H54 (cell line): ENCODE results near the gene CRLF2.

Source experiments
- DNase-seq: peaks from one replicate; pipeline ENCODE4 v3.0.0; 2011; ENCODE audit warnings: low spot score, mixed read lengths; ENCODE audit not compliant: insufficient read length
- FAIRE-seq: peaks from 3 replicates; lab custom pipeline; 2011; peaks lifted over from hg19 to GRCh38; lab: Jason Lieb, UNC
- POLR2A ChIP-seq: IDR thresholded peaks from 2 replicates; pipeline ENCODE4 v1.6.1; 2011; ENCODE audit warnings: low read depth, mild to moderate bottlenecking, low read length

CRLF2 gene

GRCh38 chrX:1147611-1148515, 64.6 kb downstream of the CRLF2 start:
- DNase-seq (no peak), FAIRE-seq (no peak)
- TF ChIP-seq POLR2A, result no peak

GRCh38 chrX:1144293-1144692, 68.2 kb downstream of the CRLF2 start:
- DNase-seq (no peak), FAIRE-seq (no peak)
- no peak for TF ChIP-seq POLR2A
